Activated CD8-positive, alpha-beta T cell treated with anti-CD3 and anti-CD28 coated beads for 36 hours (primary cell): ENCODE measurements around the gene ITPR3. TPM values are rescaled to one million over a fixed set of nuclear protein-coding genes. Genes with fewer than 3 reads are reported as not detected.

Source experiments
- ATAC-seq: fragments of 200-7000 bp; cut with Tn5 transposase; one replicate; pipeline ENCODE4 v1.10.0; 2021; ENCODE audit warnings: mild to moderate bottlenecking, moderate library complexity
- CTCF ChIA-PET: fragments of 350-600 bp; sonication (Branson Sonifier 250); formaldehyde crosslinking; loops from one replicate; lab custom pipeline; 2021; ENCODE audit warnings: antibody characterized with exemption; lab: Charles Lee
- POLR2A ChIA-PET: fragments of 350-600 bp; sonication (Branson Sonifier 250); formaldehyde crosslinking; loops from one replicate; lab custom pipeline; 2021; ENCODE audit warnings: antibody characterized with exemption; lab: Charles Lee
- DNase-seq: peaks from one replicate; pipeline ENCODE4 v3.0.0-alpha.2; 2020
- H3K27ac Mint-ChIP-seq: one replicate; pipeline ENCODE4 v1.8.0; 2021; ENCODE audit warnings: mild to moderate bottlenecking, mixed read lengths
- H3K27me3 Mint-ChIP-seq: one replicate; pipeline ENCODE4 v1.8.0; 2021; ENCODE audit warnings: mixed read lengths
- H3K36me3 Mint-ChIP-seq: one replicate; pipeline ENCODE4 v1.8.0; 2021; ENCODE audit warnings: low read depth, mixed read lengths
- H3K4me1 Mint-ChIP-seq: one replicate; pipeline ENCODE4 v1.8.0; 2021; ENCODE audit warnings: low read depth, mixed read lengths
- H3K4me3 Mint-ChIP-seq: one replicate; pipeline ENCODE4 v1.8.0; 2021; ENCODE audit warnings: mild to moderate bottlenecking, moderate library complexity, mixed read lengths
- H3K9me3 Mint-ChIP-seq: one replicate; pipeline ENCODE4 v1.8.0; 2021; ENCODE audit warnings: mixed read lengths
- intact Hi-C: fragments of 100-400 bp; cut with micrococcal nuclease; formaldehyde crosslinking; loops from one replicate; pipeline ENCODE4 v1.10.0; 2022
- microRNA-seq: library from miRNA; unstranded; fragments of <30 nt; microRNA quantifications from one replicate; pipeline ENCODE4 v1.2.0, GENCODE V29; 2022; ENCODE audit warnings: borderline microRNAs expressed, borderline replicate concordance
- total RNA-seq, 2 experiments: library from RNA; stranded (reverse); gene quantifications; one replicate each; pipeline ENCODE4 v1.2.3, GENCODE V29; 2021
- TF ChIP-seq, protein P1 (sequence below): fragments of 200-600 bp; IDR thresholded peaks from one replicate; pipeline ENCODE4 v1.8.0; 2022; ENCODE audit warnings: antibody characterized with exemption, mild to moderate bottlenecking

The ITPR3 gene
- total RNA-seq, 2 experiments from 2014 or later: 36.6 to 38.0 TPM

DNA sequence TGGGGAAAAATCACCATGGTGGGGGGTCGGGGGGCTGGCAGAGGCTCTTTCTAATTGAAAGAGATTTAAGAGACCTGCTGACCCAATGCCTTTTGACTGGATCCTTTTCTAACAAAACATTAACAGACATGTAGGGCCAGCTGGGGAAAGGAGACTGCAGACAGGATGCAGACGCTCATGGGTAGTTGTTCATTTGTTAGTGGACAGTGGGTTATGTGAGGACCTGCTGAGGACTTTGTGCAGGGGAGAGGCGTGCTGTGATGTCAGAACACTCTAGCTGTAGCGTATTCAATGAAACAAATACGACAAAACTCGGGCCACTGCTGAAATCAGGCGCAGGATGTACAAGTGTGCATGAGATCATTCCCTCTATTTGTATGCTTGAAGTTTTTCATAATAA lies 124.4 kb downstream of the ITPR3 start:
- TF ChIP-seq, protein P1, sequence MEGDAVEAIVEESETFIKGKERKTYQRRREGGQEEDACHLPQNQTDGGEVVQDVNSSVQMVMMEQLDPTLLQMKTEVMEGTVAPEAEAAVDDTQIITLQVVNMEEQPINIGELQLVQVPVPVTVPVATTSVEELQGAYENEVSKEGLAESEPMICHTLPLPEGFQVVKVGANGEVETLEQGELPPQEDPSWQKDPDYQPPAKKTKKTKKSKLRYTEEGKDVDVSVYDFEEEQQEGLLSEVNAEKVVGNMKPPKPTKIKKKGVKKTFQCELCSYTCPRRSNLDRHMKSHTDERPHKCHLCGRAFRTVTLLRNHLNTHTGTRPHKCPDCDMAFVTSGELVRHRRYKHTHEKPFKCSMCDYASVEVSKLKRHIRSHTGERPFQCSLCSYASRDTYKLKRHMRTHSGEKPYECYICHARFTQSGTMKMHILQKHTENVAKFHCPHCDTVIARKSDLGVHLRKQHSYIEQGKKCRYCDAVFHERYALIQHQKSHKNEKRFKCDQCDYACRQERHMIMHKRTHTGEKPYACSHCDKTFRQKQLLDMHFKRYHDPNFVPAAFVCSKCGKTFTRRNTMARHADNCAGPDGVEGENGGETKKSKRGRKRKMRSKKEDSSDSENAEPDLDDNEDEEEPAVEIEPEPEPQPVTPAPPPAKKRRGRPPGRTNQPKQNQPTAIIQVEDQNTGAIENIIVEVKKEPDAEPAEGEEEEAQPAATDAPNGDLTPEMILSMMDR: no peak
- ATAC-seq (no peak), DNase-seq (no peak)
- no peak overlapping the region for H3K27ac Mint-ChIP-seq
- intact Hi-C loops: no loop called here
- H3K27me3 Mint-ChIP-seq: peaks cover 5% of the 10 kb centered on the region
- no peaks in the 10 kb centered on the region for H3K36me3 Mint-ChIP-seq
- no peak overlapping the region for H3K4me3 Mint-ChIP-seq
- H3K9me3 Mint-ChIP-seq: no peaks in the 10 kb centered on the region
- ChIA-PET CTCF (interaction anchor here (0.7 to 9.9 kb wide), 10 partner anchors 15 to 410 kb away, joined by 3 to 87 read pairs (median 4); partner anchors contain the start of gene UQCC2), POLR2A (no interaction called here)
- H3K4me1 Mint-ChIP-seq: peaks cover 2% of the 10 kb centered on the region

Small RNAs within 50 kb of the gene (microRNA-seq; reads per million reads assigned to microRNA genes)
- 11.8 reads per million, percentile 37 among the genes with 10 or more reads in this experiment for gene MIR3934

Other genes starting within 250 kb of the ITPR3 start
- 10 to 100 TPM; 93.4 to 96.0 TPM for gene KIFC1, start 229.5 kb upstream of the ITPR3 start, total RNA-seq
- gene PHF1, start 210.3 kb upstream of the ITPR3 start, total RNA-seq: 10 to 100 TPM; 31.9 to 32.6 TPM
- gene CUTA, start 203.2 kb upstream of the ITPR3 start, total RNA-seq: 100 to 1,000 TPM; 155 to 160 TPM
- gene SYNGAP1, start 201.3 kb upstream of the ITPR3 start, total RNA-seq: 10 to 100 TPM; 57.9 to 67.0 TPM
- 1 to 10 TPM; 7.8 to 8.7 TPM for gene ZBTB9, start 166.7 kb upstream of the ITPR3 start, total RNA-seq
- 10 to 100 TPM; 33.8 to 34.3 TPM for gene BAK1, start 41.0 kb upstream of the ITPR3 start, total RNA-seq
- gene UQCC2, start 90.4 kb downstream of the ITPR3 start, total RNA-seq: 100 to 1,000 TPM; 127 to 128 TPM
- gene IP6K3, start 125.6 kb downstream of the ITPR3 start, total RNA-seq: not detected
- gene LEMD2, start 167.8 kb downstream of the ITPR3 start, total RNA-seq: 10 to 100 TPM; 40.1 to 41.5 TPM
- not detected for gene MLN, start 182.7 kb downstream of the ITPR3 start, total RNA-seq